Measurements from ENCODE around the gene ARL9. TPM values are rescaled to one million over a fixed set of nuclear protein-coding genes. Genes with fewer than 3 reads are reported as not detected.
"Not testable (repeated sequence)": the region's sequence is repeated elsewhere in the genome, so short reads cannot be mapped to it uniquely, and the experiment has no call there.

The ARL9 gene
- total RNA-seq, 3 donors from 2014 or later (not counting 1 experiment from before 2014, with no cell fraction given), result 0.27 to 0.49 TPM; not detected in 1

- no peaks in the 10 kb centered on the region for H3K9me3 Mint-ChIP-seq
- ATAC-seq (no peak), DNase-seq (no peak)
- 95% methylated on average over 5 of the region's 5 CpGs for WGBS (ENCODE audit: insufficient coverage)
- peaks cover 10% of the 10 kb centered on the region for H3K36me3 Mint-ChIP-seq
- no peak overlapping the region for H3K4me3 Mint-ChIP-seq
- Histone ChIP-seq H3K9me3 (ENCODE audit: control insufficient read depth, insufficient read depth, low read length) (no peaks in the 10 kb centered on the region), H3K27me3 (ENCODE audit: control insufficient read depth, insufficient read depth, low read length) (no peaks in the 10 kb centered on the region), H3K4me1 (ENCODE audit: control insufficient read depth, insufficient read depth, low read length) (peaks cover 16% of the 10 kb centered on the region), H3K36me3 (ENCODE audit: control insufficient read depth, insufficient read depth, low read length) (peaks cover 21% of the 10 kb centered on the region), H3K4me3 (ENCODE audit: low read length) (no peak overlapping the region), H3K27ac (ENCODE audit: low read length) (no peak overlapping the region)
- H3K27ac Mint-ChIP-seq, result no peak overlapping the region
- no peaks in the 10 kb centered on the region for H3K27me3 Mint-ChIP-seq (ENCODE audit: low read depth in 2 of 2)
- intact Hi-C loops (cut with micrococcal nuclease), result no loop called here
- no peak for TF ChIP-seq CTCF (IDR thresholded peaks at IDR 0.05)
- H3K4me1 Mint-ChIP-seq, result peaks cover 41 to 50% of the 10 kb centered on the region in 2 donors
Measured at GRCh38 chr4:56463711-56464110, 41.9 kb upstream of the ARL9 start.

GRCh38 chr4:56464581-56464980 lies 41.0 kb upstream of the ARL9 start:
- no peaks in the 10 kb centered on the region for H3K9me3 ChIP-seq (ENCODE audit: control insufficient read depth, insufficient read depth, low read length)
- peaks cover 20% of the 10 kb centered on the region for H3K36me3 ChIP-seq (ENCODE audit: control insufficient read depth, insufficient read depth, low read length)
- H3K4me1 ChIP-seq (ENCODE audit: control insufficient read depth, insufficient read depth, low read length), result peaks cover 16% of the 10 kb centered on the region
- H3K4me3 ChIP-seq (ENCODE audit: low read length), result no peak overlapping the region
- Mint-ChIP-seq H3K9me3 (no peaks in the 10 kb centered on the region), H3K4me3 (peak overlapping the region; percentile 29), H3K27me3 (ENCODE audit: low read depth in 2 of 2) (no peaks in the 10 kb centered on the region), H3K36me3 (peaks cover 10% of the 10 kb centered on the region), H3K27ac (peak overlapping the region in 1 of 2 donors; percentile 19), H3K4me1 (peaks cover 50 to 57% of the 10 kb centered on the region in 2 donors)
- intact Hi-C loops (cut with micrococcal nuclease), result no loop called here
- no peak overlapping the region for H3K27ac ChIP-seq (ENCODE audit: low read length)
- TF ChIP-seq CTCF (IDR thresholded peaks at IDR 0.05), result no peak
- DNase-seq (no peak), ATAC-seq (no peak)
- WGBS (ENCODE audit: insufficient coverage), result 94% methylated on average over 3 of the region's 3 CpGs
- no peaks in the 10 kb centered on the region for H3K27me3 ChIP-seq (ENCODE audit: control insufficient read depth, insufficient read depth, low read length)

GRCh38 chr4:56465599-56466295 lies 39.8 kb upstream of the ARL9 start:
- Histone ChIP-seq H3K9me3 (ENCODE audit: control insufficient read depth, insufficient read depth, low read length) (no peaks in the 10 kb centered on the region), H3K36me3 (ENCODE audit: control insufficient read depth, insufficient read depth, low read length) (peaks cover 21% of the 10 kb centered on the region), H3K27ac (ENCODE audit: low read length) (no peak overlapping the region), H3K27me3 (ENCODE audit: control insufficient read depth, insufficient read depth, low read length) (no peaks in the 10 kb centered on the region), H3K4me1 (ENCODE audit: control insufficient read depth, insufficient read depth, low read length) (peaks cover 16% of the 10 kb centered on the region), H3K4me3 (ENCODE audit: low read length) (no peak overlapping the region)
- DNase-seq (no peak), ATAC-seq (no peak)
- no peak for TF ChIP-seq CTCF (IDR thresholded peaks at IDR 0.05)
- H3K9me3 Mint-ChIP-seq, result no peaks in the 10 kb centered on the region
- peak overlapping the region; percentile 97 to 99 for H3K27ac Mint-ChIP-seq
- WGBS (ENCODE audit: insufficient coverage), result 82% methylated on average over 9 of the region's 10 CpGs
- H3K27me3 Mint-ChIP-seq (ENCODE audit: low read depth in 2 of 2), result no peaks in the 10 kb centered on the region
- H3K4me1 Mint-ChIP-seq, result peaks cover 53 to 55% of the 10 kb centered on the region in 2 donors
- no peaks in the 10 kb centered on the region for H3K36me3 Mint-ChIP-seq
- intact Hi-C loops (cut with micrococcal nuclease), result no loop called here
- peak overlapping the region; percentile 99 for H3K4me3 Mint-ChIP-seq

DNA sequence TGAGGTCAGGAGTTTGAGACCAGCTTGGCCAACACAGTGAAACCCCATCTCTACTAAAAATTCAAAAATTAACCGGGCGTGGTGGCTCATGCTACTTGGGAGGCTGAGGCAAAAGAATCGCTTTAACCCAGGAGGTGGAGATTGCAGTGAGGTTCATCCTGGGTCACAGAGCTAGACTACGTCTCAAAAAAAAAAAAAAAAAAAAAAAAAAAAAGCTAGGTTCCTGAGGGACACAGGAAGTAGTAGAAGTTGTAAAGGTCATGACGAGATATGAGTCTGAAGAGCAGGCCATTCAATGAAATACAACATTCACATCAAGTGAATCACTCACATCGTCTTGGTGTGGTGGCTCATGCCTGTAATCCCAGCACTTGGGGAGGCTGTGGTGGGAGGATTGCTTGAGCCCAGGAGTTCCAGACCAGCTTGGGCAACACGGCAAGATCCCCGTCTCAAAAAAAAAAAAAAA lies 39.3 kb upstream of the ARL9 start:
- Histone ChIP-seq H3K4me3 (ENCODE audit: low read length) (peak overlapping the region; percentile 81), H3K36me3 (ENCODE audit: control insufficient read depth, insufficient read depth, low read length) (peaks cover 20% of the 10 kb centered on the region), H3K4me1 (ENCODE audit: control insufficient read depth, insufficient read depth, low read length) (peaks cover 16% of the 10 kb centered on the region)
- H3K36me3 Mint-ChIP-seq; intact Hi-C loops (cut with micrococcal nuclease); ATAC-seq; H3K9me3 Mint-ChIP-seq; H3K27me3 ChIP-seq (ENCODE audit: control insufficient read depth, insufficient read depth, low read length); H3K27ac ChIP-seq (ENCODE audit: low read length); H3K9me3 ChIP-seq (ENCODE audit: control insufficient read depth, insufficient read depth, low read length); H3K27me3 Mint-ChIP-seq (ENCODE audit: low read depth in 2 of 2): not testable (repeated sequence)
- DNase-seq, result peak in 1 of 2 donors; percentile 48
- H3K4me3 Mint-ChIP-seq, result peak overlapping the region; percentile 99
- peaks cover 53 to 55% of the 10 kb centered on the region in 2 donors for H3K4me1 Mint-ChIP-seq
- H3K27ac Mint-ChIP-seq, result peak overlapping the region; percentile 97 to 99
- WGBS (ENCODE audit: insufficient coverage), result 20% methylated on average over 4 of the region's 8 CpGs
